HPDE6-E6E7 (cell line): ENCODE measurements around the gene SCRT2.
"Not testable (repeated sequence)": the region's sequence is repeated elsewhere in the genome, so short reads cannot be mapped to it uniquely, and the experiment has no call there.

ENCODE experiments used
- DNase-seq: peaks from one replicate; pipeline ENCODE4 v3.0.0; 2011; ENCODE audit warnings: missing footprints; ENCODE audit errors: extremely low spot score

SCRT2 gene

DNA sequence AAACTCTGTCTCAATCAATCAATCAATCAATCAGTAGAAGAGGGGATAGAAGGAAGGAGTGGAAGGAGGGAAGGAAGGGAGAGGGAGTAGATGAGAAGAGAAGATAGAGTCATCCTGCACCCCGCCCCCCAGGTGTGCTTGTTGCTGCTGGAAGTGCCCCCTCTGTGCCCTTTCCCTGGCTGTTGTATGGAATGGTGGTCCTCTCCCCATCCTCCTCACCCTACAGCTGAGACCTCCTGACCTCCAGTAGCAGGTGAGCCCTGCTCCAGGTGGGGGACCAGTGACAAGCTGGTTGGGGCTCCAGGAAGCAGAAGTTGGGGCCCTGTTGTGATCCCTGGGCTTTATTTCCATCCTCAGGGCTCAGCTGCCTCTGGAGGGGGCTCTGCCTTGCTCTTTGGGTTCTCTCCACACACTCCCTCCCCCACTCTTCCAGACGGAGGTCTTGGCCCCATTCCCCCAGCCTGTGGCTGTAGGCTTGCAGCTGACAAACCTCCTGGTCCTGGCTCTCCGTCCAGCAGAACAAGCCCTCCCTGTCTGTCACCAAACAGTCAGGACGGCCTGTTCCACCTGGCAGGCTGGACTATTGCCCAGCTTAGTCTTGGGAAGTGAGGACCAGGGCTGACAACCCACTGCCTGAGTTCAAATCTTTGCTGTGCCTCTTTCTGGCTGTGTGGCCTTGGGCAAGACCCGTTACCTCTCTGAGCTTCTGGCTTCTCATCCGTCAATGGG is 26.0 kb upstream of the SCRT2 start:
- DNase-seq = no peak

DNA sequence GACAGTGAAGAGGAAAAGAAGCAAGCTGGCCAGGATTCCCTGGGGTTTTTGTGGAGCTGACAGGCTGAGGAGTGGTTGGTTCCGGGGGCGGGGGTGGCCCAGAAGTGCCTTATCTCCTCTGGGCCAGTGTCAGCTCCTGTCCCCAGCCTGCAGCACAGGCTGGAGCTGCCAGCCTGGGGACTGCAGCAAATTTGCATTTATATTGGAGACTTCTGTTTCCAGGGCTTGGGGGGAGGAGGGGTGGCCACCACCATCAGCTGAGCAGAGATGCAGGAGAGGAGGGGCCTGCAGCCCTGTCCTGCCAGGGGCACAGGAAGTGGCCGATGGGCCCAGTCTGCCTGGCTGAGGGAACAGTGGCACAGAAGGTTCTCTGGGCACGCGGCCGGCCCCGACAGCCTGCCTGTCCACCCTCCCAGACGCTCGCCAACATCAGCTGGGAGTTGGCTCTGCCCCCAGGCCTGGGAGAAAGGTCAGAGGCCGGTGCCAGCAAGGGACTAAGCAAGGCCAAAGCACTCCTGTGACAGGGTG is 24.3 kb upstream of the SCRT2 start:
- DNase-seq = no peak

DNA sequence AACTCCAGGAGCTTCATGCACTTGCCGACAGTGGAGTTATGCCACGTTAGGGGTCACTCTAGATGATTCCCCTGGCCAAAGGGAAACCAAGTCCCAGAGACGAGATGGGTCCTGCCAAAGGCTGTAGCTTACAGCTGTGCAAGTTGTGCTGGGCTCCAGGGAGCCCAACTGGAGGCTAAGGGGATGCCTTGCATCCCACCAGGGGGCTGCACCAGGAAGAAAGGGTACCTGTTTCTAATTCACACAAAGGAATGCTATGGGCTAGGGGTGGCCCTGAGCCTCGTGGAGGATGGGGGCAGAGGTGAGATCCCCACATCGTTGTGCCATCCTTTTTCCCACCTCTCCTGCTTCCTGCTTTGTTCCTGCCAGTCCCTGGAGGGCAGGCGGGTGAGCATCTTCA is 23.7 kb upstream of the SCRT2 start:
- DNase-seq = no peak

GRCh38 chr20:698276-698675 is 22.7 kb upstream of the SCRT2 start:
- DNase-seq = no peak

DNA sequence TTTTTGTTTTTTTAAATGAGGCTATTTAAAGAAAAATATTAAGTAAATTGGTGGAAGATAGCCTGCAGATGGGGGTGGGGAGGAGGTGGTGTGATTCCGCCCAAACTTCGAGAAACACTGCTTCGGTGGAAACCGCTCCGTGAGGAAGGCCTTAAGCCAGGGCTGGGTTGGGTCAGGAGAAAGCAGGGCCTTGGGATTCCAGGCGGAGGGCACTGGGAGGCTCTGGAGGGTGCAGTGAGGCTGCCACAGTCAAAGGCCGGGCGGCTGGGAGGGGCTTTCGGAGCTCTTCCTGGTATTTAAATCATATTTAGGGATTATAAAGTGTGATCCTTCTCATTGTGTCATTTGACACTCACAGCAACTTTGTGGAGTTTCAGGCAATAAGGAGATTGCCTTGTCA is 22.2 kb upstream of the SCRT2 start:
- DNase-seq = no peak

- no peak for DNase-seq
These were observed 19.7 kb upstream of the SCRT2 start for GRCh38 chr20:695165-695866.

GRCh38 chr20:694496-694895 is 18.9 kb upstream of the SCRT2 start:
- no peak for DNase-seq

GRCh38 chr20:693786-694185 is 18.2 kb upstream of the SCRT2 start:
- DNase-seq = not testable (repeated sequence)

DNA sequence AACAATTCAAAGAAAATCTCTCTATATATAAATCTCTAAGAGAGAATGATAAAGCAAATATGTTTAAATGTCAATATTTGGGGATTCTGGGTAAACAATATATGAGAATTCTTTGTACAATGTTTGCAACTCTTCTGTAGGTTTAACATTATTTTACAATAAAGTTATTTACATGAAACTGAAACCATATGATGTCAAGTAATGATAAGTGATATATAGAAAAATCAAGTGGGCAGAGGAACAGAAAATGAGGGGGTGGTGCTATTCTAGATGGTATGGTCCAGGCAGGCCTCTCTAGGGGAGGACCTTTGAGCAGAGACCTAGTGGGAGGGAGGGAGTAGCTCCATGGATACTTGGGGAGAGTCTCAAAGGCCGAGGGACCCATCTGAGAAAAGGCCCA is 16.4 kb upstream of the SCRT2 start:
- DNase-seq = no peak

- DNase-seq = no peak
These were observed 14.3 kb upstream of the SCRT2 start for GRCh38 chr20:689947-690346.

DNA sequence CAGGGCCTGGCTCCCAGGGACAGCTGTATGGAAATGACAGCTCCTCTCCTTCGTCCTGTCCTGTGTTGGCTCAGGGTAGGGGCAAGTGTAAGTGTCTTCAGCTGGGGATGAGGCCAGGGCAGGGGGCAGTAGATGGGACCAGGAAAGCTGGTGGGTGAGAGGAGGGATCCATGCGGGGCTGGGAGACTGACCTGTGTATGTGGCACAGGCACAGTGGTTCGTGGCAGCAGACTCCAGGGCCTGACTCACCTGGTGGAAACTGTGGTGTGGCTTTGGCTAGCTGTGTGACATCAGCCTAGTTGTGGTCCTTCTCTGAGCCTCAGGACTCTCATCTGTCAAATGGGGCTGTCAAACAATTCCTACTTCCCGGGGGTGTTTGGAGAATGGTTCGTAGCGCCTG is 13.7 kb upstream of the SCRT2 start:
- no peak for DNase-seq

DNA sequence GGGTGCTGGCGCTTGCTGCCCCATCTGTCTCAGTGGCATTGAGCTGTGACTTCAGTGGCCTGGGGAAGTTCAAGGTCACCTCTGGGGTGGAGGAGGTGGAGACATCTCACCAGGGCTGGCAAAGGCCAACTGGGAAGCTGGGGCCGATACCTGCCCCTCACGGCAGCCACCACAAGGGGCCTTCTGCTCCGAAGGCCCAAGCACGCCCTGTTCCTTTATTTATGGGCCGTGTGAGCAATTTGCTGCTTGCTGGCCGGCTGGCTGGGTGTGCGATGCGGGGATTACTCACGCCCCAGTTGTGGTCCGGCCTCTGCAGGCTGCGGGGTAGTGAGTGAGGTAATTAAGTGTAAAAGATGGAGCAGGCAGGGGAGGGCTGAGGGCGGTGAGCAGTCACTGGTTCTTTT is 13.2 kb upstream of the SCRT2 start:
- DNase-seq = no peak

GRCh38 chr20:687468-688203 is 12.0 kb upstream of the SCRT2 start:
- DNase-seq = no peak

DNA sequence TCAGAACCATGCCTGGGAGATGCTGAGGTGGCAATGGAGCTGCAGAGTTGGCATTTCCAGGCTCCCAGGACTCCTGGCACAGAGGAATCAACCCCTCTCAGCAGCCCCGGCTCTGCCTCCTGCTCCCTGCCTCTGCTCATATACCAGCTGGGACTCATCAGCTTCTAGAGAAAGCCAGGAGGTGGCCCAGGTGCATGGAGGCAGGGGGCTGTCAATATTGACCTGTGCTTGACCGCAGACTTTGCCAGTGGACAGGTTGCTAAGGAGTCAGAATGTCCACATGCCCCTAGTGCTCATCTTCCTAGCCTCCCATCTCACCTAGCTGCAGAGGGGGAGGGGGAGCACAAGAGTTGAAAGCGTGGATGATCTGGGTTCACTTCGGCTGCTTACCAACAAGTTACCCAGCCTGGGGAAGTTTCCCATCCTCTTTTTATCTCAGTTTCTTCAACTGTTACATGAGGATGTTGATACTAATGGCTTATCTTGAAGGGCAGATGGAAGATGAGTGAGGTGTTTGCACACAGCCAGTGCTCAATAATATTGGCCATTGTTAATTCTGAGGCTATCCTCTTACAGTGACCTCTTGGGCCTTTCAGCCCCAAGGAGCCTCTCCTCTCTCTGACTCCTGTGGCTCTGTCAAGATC is 9.2 kb upstream of the SCRT2 start:
- no peak for DNase-seq

DNA sequence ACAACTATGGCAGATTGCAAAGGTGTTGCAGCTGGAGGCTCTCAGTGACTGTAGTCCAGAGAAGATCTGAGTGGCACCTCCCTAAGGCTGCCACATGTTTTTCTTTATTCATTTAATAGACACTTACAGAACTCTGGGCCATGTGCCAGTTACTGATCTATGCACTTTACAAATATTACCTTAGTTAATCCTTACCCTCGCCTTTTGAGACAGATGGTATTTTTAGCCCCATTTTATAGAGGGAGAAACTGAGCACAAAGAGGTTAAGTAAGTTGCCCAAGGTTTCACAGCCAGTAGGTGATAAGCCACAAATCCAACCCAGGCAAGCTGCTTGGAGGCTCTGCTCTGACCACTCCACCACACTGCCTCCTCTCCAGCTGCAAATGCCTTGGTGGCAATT is 6.5 kb upstream of the SCRT2 start:
- no peak for DNase-seq

DNA sequence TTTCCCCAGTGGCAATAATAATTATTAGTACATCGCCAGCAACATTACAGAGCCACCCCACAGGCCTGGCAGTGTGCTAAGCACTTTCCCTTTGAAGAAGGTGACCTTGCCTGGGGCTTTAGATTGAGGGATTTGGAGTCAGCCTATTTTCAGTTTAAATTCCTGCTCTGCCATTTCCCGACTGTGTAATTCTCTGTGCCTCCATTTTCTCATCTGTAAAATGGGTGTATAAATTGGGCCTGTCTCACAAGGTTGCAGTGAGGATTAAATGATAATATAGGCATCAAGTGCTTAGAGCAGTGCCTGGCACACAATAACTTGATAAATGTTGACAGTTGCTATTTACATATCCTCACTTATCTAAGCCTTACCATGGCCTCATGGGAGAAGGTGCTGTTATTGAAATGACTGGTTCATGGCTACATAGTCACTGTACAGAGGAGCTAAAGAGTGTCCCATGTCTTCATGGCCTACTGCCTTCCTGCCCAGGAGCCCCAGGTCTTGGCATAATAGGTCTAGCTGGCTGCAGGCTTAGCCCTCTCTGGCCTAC is 5.1 kb upstream of the SCRT2 start:
- no peak for DNase-seq

DNA sequence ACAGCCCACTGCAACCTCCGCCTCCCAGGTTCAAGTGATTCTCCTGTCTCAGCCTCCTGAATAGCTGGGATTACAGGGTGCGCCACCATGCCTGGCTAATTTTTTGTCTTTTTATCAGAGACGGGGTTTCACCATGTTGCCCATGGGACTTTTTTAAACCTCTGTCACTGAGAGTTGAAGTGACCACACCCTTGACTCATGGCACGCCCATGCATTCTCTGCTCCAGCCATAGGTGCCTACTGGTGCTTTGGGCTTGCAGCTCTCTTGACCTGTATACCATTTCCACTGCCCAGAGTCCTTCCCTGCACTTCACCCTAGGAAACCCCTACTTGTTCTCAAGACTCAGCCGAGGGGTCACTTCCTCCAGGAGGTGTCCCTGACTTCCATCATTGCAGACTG is 2.4 kb upstream of the SCRT2 start:
- no peak for DNase-seq

DNA sequence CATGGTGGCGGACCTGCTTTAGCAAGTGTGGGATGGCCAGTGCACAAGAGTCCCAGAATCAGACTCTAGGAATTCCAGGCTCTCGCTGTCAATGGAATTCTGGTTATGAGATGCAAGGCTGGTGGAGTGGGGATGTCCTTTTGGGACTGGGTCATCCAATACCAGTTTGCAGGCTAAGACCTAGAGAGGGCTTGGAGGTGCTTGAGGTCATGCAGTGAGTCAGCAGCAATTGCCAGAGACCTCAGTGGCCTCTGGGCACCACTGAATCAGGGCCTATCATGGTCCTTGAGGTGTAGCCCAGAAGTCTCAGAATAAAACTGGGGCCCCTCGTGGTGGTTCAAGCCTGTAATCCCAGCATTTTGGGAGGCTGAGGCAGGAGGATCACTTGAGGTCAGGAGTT is 1.4 kb upstream of the SCRT2 start:
- no peak for DNase-seq

- no peak for DNase-seq
These were observed 824 bp upstream of the SCRT2 start for GRCh38 chr20:676315-676937.

GRCh38 chr20:675033-675452 is 559 bp downstream of the SCRT2 start:
- no peak for DNase-seq

DNA sequence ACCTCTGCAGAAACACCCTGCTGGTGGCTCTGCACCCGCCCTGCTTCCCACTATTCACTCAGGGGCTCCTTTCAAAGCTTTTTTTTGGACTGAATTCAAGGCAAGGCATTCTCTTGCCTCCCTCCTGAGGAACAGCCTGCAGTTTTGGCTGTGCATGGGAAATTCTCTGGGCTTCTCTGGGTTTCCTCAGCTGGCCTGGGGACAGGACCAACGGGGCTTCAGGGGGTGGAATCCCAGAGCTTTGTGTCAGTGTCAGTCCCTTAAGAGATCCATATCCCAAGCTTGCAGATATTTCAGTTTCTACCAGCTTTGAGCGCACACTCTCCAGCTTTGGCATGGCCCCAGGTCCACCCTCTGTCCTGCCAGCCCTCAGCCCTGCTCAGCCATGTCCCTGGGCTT is 2.0 kb downstream of the SCRT2 start:
- DNase-seq = no peak
